Activated CD4-positive, alpha-beta T cell treated with anti-CD3 and anti-CD28 coated beads for 24 hours (primary cell): Measurements from ENCODE around the gene LEAP2.

Experiments used
- DNase-seq, 2 donors: peaks; one replicate each; pipeline ENCODE4 v3.0.0-alpha.2; 2020; ENCODE audit warnings: low read depth in 2 of 2

The LEAP2 gene, protein sequence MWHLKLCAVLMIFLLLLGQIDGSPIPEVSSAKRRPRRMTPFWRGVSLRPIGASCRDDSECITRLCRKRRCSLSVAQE

DNA sequence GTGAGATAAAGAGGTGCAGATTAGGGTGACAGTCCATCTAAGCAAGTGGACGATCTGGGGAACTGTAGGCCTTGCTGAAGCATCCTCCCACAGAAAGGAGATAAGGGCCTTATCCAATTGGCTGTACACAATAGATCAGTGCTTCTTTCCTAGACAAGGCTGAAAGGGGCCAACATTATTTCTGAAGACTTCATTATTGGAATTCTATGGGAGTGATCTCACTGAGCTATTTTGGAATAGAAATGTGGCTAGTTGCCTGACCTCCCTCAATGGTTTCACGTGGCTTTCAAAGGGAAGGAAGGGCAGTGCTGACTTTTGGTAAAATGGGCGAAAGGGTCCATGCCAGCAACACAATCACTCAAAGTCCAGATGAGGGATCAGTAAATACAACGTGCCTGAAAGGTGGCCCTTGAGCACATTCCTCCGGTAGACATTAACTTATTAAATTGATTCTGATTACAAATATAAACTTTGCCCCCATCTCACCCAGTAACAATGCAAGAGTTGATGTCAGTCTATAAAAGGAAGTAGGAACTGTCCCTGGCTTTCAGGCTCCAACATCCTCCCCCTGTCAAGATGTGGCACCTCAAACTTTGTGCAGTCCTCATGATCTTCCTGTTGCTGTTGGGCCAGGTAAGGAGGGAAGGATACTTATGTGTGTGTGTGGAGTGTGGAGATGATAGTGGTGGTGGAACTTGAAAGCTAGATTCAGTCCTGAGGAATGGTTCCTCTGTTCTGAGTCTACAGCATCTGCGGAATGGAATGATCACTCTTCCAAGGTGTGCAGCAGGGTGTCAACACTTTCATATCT, at the start of gene LEAP2:
Gene LEAP2 (plus strand): TSS at position 550 of the 811 bp plus-strand sequence. CDS start 27 bp downstream, at position 577.
- no peak for DNase-seq

GRCh38 chr5:132824426-132824825, 49.0 kb upstream of the LEAP2 start:
- no peak for DNase-seq

DNA sequence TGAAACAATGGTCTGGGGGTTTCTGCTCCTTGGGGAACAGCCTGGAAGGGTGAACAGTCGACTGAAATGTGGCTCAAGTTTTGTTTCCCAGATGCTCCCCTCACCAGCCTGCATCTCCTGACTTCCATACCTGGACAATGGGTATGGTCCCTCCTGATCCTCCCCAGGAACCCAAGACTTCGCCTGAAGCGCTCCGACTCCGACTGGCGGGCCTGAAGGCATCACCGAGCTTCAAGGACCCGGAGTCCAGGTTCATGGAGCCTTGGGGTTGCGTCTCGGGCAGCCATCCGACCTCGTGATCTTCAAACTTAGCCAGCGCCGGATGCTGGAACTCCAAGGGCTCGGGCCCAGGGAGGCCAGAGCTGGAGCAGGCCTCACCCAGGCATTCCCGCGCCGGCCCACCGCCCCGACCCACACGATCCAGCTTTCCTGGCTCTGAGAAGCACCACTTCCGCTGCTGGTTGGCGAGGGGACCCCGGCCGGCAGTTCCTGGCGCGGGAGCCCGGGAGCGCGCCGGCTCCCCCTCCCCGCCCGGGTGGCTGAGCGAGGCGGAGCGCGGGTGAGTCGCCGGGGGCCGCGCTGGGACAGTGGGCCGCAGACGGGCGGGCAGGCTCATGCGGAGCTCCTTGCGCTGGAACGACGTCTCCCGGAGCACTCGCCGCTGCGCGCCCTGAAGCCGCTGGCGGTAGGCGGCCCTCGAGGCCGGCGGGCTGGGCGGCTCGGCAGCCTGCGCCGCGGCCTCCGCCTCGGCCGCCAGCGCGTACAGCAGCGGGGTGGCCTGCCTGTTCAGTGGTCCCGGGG, 48.2 kb upstream of the LEAP2 start:
- no peak for DNase-seq

DNA sequence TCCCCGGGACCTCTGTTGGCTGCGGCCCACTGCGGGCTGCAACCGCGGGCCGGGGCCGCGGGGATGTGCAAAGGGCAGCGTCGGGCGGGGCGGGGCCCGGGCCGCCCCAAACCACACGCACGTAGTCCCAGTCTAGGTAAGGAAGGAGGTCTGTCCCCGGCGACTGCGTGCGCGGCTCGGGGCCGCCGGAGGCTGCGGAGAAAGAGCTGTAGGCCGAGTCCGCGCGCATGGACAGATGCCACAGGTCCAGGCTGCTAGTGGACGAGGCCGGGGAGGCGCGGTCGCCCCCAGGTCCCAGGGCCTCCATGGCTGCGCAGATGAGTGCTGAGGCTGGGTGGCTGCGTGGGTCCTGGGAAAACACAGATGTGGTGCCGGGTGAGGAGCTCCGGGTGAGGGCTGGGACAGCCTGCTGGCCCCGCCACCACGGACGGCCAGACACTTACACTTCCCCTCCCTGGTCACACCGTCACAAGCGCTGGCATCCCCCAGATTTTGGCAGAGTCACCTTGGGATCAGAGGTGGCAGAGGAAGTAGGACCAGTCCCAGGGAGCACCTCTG, 47.6 kb upstream of the LEAP2 start:
- DNase-seq, result no peak

DNA sequence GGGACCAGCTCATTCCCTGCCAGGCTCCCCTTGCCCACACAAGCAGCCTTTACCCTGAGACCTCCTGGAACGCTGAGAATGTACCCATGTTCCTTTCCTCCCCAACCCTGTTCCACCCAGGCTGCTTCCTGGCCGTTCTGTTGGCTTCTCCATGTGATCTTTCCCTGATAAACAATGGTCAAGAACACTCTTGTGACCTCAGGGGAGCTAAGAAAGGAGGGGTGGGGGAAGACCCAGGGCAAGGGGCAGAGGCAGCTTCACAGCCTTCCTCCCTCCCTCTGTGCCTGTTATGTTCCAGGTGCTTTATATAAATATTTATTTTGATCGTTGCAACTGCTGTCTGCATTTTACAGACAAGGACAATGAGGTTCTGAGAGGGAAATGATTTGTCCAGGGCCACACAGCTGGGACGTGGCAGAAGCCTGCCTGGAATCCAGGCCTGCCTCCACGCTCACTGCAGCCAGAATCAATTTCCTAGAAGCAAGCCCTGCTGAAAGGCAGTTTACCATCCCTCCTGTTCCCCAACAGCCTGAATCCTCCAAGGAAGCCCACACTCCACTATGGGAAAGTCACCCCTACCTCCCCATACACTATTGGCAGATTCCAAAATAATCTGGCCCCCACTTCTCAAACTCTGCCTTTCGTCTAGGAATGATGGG, 46.9 kb upstream of the LEAP2 start:
- no peak for DNase-seq

GRCh38 chr5:132827943-132828673, 45.4 kb upstream of the LEAP2 start:
- DNase-seq, result no peak

- no peak for DNase-seq
Observed at GRCh38 chr5:132828846-132829494, 44.5 kb upstream of the LEAP2 start.

- DNase-seq, result peak; percentile 57 to 61
Observed at GRCh38 chr5:132829742-132830435, 43.6 kb upstream of the LEAP2 start.

GRCh38 chr5:132830436-132831094, 42.9 kb upstream of the LEAP2 start, which contains the start of gene SHROOM1:
Gene SHROOM1, minus strand, starts transcription at chr5:132830647. Its CDS starts 4,507 bp downstream, at chr5:132826140.
- DNase-seq, result no peak

DNA sequence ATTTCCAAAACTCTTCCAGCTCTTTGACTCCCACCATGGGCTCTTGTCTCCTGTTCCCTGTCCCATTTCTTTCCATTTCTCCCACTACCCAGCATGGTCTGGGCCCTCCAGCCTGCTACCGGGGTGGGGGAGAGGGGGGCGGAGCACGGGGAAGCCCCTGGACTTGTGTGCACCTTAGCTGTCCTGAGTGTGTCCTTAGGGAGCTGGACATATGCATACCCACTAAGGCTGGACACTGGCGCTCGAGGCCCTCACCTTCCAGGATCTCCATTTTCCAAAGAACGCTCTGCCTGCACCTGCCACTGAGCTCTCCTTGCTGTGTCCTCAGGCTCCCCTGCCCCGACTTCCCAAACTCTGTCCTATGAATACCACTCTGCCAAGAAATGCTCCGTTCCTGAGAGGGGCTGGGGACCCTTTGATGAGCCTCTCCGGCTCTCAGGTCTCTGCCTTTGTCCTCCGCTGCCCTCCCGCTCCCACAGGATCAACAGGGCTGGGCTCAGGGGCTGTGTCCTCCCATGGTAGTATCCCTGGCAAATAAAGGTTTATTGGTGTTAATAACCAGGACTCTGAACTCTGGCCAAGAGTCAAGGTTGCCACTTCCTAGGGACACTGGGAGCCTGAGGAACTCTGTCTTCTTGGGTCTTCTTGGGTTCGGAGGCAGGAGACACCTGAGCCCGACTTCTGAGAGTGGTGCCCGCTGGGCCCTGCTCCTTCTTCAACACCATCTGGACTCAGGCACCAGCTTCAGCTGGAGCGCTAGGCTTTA, 42.2 kb upstream of the LEAP2 start:
- no peak for DNase-seq

GRCh38 chr5:132832612-132833011, 40.9 kb upstream of the LEAP2 start:
- no peak for DNase-seq

DNA sequence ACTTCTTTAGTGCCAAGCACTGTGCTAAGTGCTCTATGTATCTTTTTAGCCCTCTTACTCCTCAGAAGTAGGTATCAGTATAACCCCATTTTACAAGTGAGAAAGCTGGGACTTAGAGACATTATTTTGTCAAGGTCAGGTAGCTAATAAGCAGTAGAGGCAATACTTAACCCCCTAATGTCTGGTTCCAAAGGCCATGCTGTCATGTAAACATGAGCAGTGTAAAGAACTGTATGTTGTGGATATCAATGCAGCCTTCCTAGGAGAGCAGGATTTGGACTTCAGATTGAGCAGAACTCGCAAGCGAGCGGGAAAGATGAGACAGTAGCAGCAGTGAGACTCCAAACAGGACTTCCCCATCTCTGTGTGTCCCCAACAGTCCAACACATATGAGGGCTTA, 39.4 kb upstream of the LEAP2 start:
- no peak for DNase-seq

DNA sequence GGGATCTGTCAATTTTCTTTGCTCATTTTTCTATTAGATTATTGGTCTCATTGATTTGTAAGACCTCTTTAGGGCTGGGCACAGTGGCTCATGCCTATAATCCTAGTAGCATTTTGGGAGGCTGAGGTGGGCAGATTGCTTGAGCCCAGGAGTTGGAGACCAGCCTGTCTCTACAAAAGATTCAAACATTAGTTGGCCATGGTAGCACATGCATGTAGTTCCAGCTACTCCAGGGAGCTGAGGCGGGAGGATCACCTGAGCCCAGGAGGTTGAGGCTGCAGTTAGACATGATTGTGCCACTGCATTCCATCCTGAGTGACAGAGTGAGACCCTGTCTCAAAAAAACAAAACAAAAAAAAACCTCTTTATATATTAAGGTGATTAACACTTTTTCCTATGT, 36.6 kb upstream of the LEAP2 start:
- no peak for DNase-seq

GRCh38 chr5:132837868-132838267, 35.6 kb upstream of the LEAP2 start:
- no peak for DNase-seq

GRCh38 chr5:132838516-132839282, 34.8 kb upstream of the LEAP2 start:
- DNase-seq, result no peak

DNA sequence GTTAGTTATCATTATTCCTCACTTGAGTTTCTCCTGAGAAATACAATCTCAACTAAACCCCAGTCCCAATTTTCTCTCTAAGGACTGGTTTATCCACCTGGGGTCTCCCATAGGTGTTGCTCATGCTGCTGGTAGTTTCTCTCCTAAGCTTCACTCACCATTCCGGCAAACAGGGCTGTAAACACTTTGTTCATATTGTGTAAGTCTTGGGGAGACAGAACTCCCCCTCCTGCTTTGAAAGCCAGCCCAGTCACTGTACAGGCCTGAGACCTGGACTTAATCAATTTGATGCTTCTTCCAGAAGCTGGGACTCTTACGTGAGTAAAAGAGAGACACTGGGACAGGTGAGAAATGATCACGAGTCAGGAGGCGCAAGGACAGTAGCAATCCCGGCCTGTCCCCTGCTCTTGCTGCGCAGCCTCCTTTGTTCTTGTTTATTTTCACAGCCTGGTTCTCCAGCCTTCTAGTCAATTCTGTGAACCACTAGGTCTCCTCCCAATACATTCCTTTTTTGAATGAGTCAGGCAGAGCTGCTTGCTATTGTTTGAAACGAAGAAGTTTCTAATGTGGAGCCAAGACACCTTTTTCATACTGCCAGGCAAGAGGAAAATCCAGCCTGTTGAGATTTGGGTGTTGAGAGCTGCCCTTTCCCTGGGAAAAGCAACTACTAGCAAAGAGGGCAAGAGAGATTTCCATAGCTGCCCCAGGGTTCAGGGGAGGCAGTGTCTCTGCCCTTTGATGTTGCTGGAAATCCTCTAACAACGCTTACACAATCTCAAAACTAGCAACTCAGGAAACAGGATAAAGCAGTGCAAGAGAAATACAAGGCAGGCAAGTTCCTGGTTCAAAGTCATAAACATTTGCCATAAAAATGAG, 33.8 kb upstream of the LEAP2 start:
- DNase-seq, result no peak

- no peak for DNase-seq
Observed at GRCh38 chr5:132840313-132840712, 33.2 kb upstream of the LEAP2 start.
